ENCODE data around the gene UBE2E2.

UBE2E2 gene

GRCh38 chr3:23387286-23387918, 184.3 kb downstream of the UBE2E2 start:
- TF ChIP-seq EP300 (IDR thresholded peaks at IDR 0.05; ENCODE audit: borderline replicate concordance) = no peak; the same call in 1 of the 2 replicates
- no peak for TF ChIP-seq NFIC (IDR thresholded peaks at IDR 0.05)
- no peak for TF ChIP-seq TCF12 (IDR thresholded peaks at IDR 0.05; ENCODE audit: low read depth)
- no peak for TF ChIP-seq MAX (IDR thresholded peaks at IDR 0.05)
- TF ChIP-seq REST (IDR thresholded peaks at IDR 0.05; ENCODE audit: low read depth) = no peak
- no peak for TF ChIP-seq TAF1 (IDR thresholded peaks at IDR 0.05; ENCODE audit: low read depth)
- no peak for TF ChIP-seq FOXM1 (IDR thresholded peaks at IDR 0.05; ENCODE audit: borderline replicate concordance, low read depth)
- no peak for TF ChIP-seq YY1 (IDR thresholded peaks at IDR 0.05; ENCODE audit: low read depth)
- no peak for TF ChIP-seq RAD21 (IDR thresholded peaks at IDR 0.05; ENCODE audit: low read depth)

GRCh38 chr3:23389089-23389488, 186.0 kb downstream of the UBE2E2 start:
- TF ChIP-seq TCF12 (IDR thresholded peaks at IDR 0.05; ENCODE audit: low read depth) (no peak), EGR1 (IDR thresholded peaks at IDR 0.05) (no peak)

- TF ChIP-seq TAF1 (IDR thresholded peaks at IDR 0.05; ENCODE audit: low read depth) (no peak), FOXM1 (IDR thresholded peaks at IDR 0.05; ENCODE audit: borderline replicate concordance, low read depth) (no peak), RAD21 (IDR thresholded peaks at IDR 0.05; ENCODE audit: low read depth) (no peak), YY1 (IDR thresholded peaks at IDR 0.05; ENCODE audit: low read depth) (no peak), TEAD4 (IDR thresholded peaks at IDR 0.05) (no peak), MAX (IDR thresholded peaks at IDR 0.05) (no peak), EP300 (IDR thresholded peaks at IDR 0.05; ENCODE audit: borderline replicate concordance) (no peak), CEBPB (IDR thresholded peaks at IDR 0.05) (no peak), TCF12 (IDR thresholded peaks at IDR 0.05; ENCODE audit: low read depth) (no peak), EGR1 (IDR thresholded peaks at IDR 0.05) (no peak), USF1 (IDR thresholded peaks at IDR 0.05) (no peak), CREB1 (IDR thresholded peaks at IDR 0.05; ENCODE audit: low read depth) (no peak), NFIC (IDR thresholded peaks at IDR 0.05) (no peak), ZBTB7A (IDR thresholded peaks at IDR 0.05; ENCODE audit: low read depth) (no peak)
Measured at GRCh38 chr3:23389686-23390085, 186.6 kb downstream of the UBE2E2 start.

GRCh38 chr3:23390446-23390845, 187.3 kb downstream of the UBE2E2 start:
- TF ChIP-seq EGR1 (IDR thresholded peaks at IDR 0.05) = no peak
- no peak for TF ChIP-seq YY1 (IDR thresholded peaks at IDR 0.05; ENCODE audit: low read depth)
- no peak for TF ChIP-seq ZBTB7A (IDR thresholded peaks at IDR 0.05; ENCODE audit: low read depth)
- TF ChIP-seq MAX (IDR thresholded peaks at IDR 0.05) = no peak
- TF ChIP-seq REST (IDR thresholded peaks at IDR 0.05; ENCODE audit: low read depth) = no peak
- TF ChIP-seq CREB1 (IDR thresholded peaks at IDR 0.05; ENCODE audit: low read depth) = no peak
- TF ChIP-seq NFIC (IDR thresholded peaks at IDR 0.05) = no peak
- TF ChIP-seq FOXM1 (IDR thresholded peaks at IDR 0.05; ENCODE audit: borderline replicate concordance, low read depth) = no peak
- TF ChIP-seq CEBPB (IDR thresholded peaks at IDR 0.05) = no peak
- TF ChIP-seq RAD21 (IDR thresholded peaks at IDR 0.05; ENCODE audit: low read depth) = no peak
- no peak for TF ChIP-seq EP300 (IDR thresholded peaks at IDR 0.05; ENCODE audit: borderline replicate concordance)
- TF ChIP-seq TEAD4 (IDR thresholded peaks at IDR 0.05) = no peak
- no peak for TF ChIP-seq USF1 (IDR thresholded peaks at IDR 0.05)
- no peak for TF ChIP-seq TAF1 (IDR thresholded peaks at IDR 0.05; ENCODE audit: low read depth)
- TF ChIP-seq TCF12 (IDR thresholded peaks at IDR 0.05; ENCODE audit: low read depth) = no peak

- TF ChIP-seq TCF12 (IDR thresholded peaks at IDR 0.05; ENCODE audit: low read depth) (no peak), RAD21 (IDR thresholded peaks at IDR 0.05; ENCODE audit: low read depth) (no peak), TAF1 (IDR thresholded peaks at IDR 0.05; ENCODE audit: low read depth) (no peak), CEBPB (IDR thresholded peaks at IDR 0.05) (no peak)
Measured at GRCh38 chr3:23390989-23391553, 187.9 kb downstream of the UBE2E2 start.

- TF ChIP-seq USF1 (IDR thresholded peaks at IDR 0.05) (no peak), TEAD4 (IDR thresholded peaks at IDR 0.05) (no peak), YY1 (IDR thresholded peaks at IDR 0.05; ENCODE audit: low read depth) (no peak), TCF12 (IDR thresholded peaks at IDR 0.05; ENCODE audit: low read depth) (no peak), CEBPB (IDR thresholded peaks at IDR 0.05) (no peak), EGR1 (IDR thresholded peaks at IDR 0.05) (no peak), REST (IDR thresholded peaks at IDR 0.05; ENCODE audit: low read depth) (no peak), EP300 (IDR thresholded peaks at IDR 0.05; ENCODE audit: borderline replicate concordance) (no peak), CREB1 (IDR thresholded peaks at IDR 0.05; ENCODE audit: low read depth) (no peak), FOXM1 (IDR thresholded peaks at IDR 0.05; ENCODE audit: borderline replicate concordance, low read depth) (no peak), MAX (IDR thresholded peaks at IDR 0.05) (no peak), ZBTB7A (IDR thresholded peaks at IDR 0.05; ENCODE audit: low read depth) (no peak), NFIC (IDR thresholded peaks at IDR 0.05) (no peak)
Measured at GRCh38 chr3:23395115-23395514, 192.0 kb downstream of the UBE2E2 start.

Data from Ishikawa (cell line).